HG02763 (cell line): ENCODE measurements around the gene USP3.
"Not testable (repeated sequence)": the region's sequence is repeated elsewhere in the genome, so short reads cannot be mapped to it uniquely, and the experiment has no call there.

ENCODE experiments used
- ATAC-seq: cut with Tn5 transposase; IDR thresholded peaks from one replicate; pipeline ENCODE4 v1.9.1; 2021; ENCODE audit warnings: mild to moderate bottlenecking, moderate library complexity; ENCODE audit not compliant: unreplicated experiment

Gene USP3

DNA sequence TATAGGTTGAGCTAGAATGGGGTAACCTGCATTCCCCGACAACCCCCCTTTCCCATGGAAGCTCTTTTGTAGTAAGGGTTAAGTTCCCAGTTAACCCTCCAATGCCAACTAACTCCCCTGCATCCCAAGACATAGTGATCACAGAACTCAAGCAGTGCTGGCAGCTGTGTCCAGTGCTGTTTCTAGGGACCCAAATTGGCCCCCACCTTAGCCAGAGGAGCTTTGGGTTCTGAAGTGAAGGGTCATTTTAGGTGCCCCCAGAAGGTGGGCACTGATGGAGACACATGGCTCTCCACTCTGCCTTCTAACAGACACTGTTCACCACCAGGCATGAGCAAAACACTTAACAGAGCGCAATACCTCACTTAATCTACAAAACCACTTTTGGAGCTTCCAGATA, 99.9 kb downstream of the USP3 start:
- ATAC-seq, result no peak

- no peak for ATAC-seq
Observed at GRCh38 chr15:63605036-63605435, 100.6 kb downstream of the USP3 start.

- no peak for ATAC-seq
Observed at GRCh38 chr15:63605816-63606215, 101.4 kb downstream of the USP3 start.

DNA sequence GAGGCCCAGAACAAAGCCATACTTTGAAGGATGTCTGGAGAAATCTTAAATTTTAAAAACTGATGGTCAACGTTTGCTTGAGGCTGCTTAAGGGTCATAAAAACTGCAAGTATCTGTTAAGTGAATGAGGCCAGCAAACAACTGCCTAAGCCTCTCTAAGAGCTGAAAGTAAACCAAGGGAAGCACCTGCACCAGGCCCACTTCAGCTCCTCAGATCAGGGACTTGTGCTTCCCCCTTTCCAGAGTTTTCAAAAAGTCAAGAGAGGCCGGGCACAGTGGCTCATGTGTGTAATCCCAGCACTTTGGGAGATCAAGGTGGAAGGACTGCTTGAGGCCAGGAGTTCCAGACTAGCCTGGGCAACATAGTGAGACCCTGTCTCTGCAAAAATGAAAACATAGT, 101.9 kb downstream of the USP3 start:
- ATAC-seq, result no peak

DNA sequence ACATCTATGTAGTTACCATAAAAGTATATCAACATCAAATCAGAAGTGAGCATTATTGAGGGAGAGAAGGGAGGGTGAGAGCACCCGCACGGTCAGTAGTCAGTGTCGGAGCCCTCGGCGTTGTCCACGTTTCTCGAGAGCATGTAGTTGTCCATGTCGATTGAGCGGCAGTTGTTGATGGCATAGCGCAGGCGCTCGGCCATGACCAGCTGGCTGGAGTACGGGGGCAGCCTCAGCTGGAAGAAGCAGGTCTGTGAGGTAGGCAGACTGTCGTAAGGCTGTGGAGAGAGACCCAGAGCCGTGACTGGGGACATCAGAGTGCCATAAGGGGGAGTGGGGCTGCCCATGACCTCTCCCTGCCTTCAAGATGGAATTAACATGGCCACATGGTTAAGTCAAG, 104.6 kb downstream of the USP3 start:
- ATAC-seq, result no peak

- ATAC-seq, result no peak
Observed at GRCh38 chr15:63609448-63609847, 105.1 kb downstream of the USP3 start.

GRCh38 chr15:63610209-63610841, 105.9 kb downstream of the USP3 start:
- peak; percentile 47 for ATAC-seq

DNA sequence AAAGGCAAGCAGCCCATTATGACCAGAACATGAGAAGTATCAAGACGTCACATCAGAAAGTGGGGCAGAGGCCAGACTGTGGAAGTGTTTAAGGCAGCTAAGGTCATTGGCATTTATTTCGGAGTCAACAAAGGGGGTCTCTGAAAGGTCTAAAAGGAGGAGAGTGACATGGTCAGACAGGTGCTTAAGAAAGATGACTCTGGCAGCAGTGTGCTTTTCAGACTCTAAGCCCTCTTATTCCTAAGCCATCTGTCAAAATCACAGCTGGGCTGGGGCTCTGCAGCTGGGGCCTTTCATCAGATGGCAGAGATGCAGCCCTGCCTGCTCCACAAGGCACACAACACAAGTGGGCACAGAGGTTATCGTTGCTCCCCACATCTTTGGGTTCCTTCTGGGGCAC, 106.8 kb downstream of the USP3 start:
- no peak for ATAC-seq

- no peak for ATAC-seq
Observed at GRCh38 chr15:63612300-63612699, 107.9 kb downstream of the USP3 start.

- no peak for ATAC-seq
Observed at GRCh38 chr15:63615935-63616334, 111.5 kb downstream of the USP3 start.

GRCh38 chr15:63617147-63617546, 112.8 kb downstream of the USP3 start:
- ATAC-seq, result not testable (repeated sequence)

DNA sequence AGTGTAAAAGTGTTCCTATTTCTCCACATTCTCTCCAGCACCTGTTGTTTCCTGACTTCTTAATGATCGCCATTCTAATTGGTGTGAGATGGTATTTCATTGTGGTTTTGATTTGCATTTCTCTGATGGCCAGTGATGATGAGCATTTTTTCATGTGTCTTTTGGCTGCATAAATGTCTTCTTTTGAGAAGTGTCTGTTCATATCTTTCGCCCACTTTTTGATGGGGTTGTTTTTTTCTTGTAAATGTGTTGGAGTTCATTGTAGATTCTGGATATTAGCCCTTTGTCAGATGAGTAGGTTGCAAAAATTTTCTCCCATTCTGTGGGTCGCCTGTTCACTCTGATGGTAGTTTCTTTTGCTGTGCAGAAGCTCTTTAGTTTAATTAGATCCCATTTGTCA, 113.2 kb downstream of the USP3 start:
- ATAC-seq, result not testable (repeated sequence)

DNA sequence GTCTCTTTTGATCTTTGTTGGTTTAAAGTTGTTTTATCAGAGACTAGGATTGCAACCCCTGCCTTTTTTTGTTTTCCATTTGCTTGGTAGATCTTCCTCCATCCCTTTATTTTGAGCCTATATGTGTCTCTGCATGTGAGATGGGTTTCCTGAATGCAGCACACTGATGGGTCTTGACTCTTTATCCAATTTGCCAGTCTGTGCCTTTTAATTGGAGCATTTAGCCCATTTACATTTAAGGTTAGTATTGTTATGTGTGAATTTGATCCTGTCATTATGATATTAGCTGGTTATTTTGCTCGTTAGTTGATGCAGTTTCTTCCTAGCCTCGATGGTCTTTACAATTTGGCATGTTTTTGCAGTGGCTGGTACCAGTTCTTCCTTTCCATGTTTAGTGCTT, 116.4 kb downstream of the USP3 start:
- ATAC-seq, result not testable (repeated sequence)

GRCh38 chr15:63623232-63623969, 119.0 kb downstream of the USP3 start:
- ATAC-seq, result no peak

- ATAC-seq, result peak; percentile 66
Observed at GRCh38 chr15:63626955-63627354, 122.6 kb downstream of the USP3 start.

DNA sequence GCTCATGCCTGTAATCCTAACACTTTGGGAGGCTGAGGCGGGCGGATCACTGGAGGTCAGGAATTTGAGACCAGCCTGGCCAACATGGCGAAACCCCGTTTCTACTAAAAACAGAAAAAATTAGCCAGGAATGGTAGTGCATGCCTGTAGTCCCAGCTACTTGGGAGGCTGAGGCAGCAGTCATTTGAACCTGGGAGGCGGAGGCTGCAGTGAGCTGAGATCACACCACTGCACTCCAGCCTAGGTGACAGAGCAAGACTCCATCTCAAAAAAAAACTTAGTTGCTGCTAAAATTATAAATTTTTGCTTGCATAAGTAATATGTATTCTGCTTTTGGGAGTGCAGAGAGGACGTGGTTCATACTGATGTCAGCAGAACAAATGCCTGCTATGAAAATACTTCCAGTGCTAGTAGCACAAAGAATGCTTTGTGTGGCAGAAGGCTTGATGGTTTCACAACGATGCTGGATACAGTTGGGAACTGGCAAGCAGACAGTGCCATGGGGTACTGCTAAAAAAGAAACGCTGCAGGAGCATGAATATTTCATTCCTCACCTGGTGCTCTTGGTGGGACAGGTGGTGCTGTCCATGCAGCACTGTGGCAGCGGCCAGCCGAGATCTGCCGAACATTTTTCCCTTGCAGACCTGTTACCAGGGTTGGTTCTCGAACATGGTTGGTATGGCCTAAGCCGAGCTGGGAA, 123.9 kb downstream of the USP3 start:
- no peak for ATAC-seq

DNA sequence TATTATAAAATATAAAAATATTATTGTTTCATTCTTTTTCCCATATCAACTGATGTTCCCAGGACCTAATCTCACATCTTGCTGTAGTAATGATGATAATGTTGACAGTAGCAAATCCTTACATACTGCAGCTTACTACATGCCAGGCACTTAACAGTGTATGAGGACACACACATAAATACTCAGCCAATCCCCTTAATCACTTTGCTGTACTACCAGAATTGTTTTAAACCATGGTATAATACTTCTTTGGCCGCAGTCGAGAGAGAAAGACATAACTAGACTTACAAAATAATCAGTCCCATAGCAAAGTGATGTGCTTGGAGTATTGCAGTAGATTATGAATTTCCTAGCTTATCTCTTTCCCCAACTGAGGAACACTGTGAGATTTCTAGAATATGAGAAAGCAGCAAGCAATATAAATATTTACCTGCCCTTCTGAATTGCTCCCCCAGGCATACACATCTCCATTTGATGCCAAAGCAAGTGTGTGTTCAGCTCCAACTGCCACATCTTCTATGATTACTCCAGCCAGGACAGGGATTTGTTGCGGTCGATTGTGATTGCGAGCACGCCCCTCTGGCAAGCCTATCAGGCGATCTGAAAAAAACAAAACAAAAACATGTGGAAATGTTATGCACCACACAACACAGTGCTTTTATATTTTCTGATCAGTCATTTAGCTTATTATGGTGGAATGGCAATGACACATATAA, 125.8 kb downstream of the USP3 start:
- no peak for ATAC-seq

DNA sequence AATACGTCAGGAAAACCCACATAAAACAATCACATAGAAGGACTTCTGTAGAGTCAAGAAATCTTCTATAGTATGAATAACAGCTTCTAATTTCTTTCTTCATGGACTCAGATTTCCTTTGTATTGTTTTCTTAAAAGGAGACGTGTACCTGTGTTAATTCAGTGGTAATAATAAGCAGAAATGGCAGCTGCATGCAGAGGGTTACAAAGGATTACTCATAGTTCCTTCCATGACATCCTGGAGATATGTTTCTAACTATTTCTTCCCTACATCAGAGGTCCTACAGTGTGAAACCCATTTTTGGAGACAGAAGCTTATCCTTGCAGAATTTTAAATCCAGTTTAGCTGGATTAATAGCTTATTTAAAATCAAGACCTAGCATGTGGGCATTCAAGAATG, 128.9 kb downstream of the USP3 start:
- ATAC-seq, result no peak

DNA sequence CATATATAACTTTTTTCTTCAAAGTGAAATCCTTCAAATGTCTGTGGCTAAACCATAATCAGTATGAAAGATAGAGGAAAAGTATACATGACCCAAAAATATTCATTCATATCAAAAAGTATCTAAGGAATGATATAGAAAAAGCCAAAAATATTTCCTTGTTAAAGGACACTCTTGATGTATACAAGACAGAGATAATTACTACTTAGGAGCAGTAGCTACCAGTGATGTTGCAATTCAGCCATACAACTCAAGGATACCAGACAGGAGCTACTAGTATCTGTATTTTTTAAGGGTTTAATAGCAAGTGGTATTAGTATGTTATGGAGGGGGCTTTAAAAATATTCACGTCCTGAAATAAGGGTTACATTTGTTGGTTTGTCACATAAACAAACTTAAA, 129.8 kb downstream of the USP3 start:
- no peak for ATAC-seq

DNA sequence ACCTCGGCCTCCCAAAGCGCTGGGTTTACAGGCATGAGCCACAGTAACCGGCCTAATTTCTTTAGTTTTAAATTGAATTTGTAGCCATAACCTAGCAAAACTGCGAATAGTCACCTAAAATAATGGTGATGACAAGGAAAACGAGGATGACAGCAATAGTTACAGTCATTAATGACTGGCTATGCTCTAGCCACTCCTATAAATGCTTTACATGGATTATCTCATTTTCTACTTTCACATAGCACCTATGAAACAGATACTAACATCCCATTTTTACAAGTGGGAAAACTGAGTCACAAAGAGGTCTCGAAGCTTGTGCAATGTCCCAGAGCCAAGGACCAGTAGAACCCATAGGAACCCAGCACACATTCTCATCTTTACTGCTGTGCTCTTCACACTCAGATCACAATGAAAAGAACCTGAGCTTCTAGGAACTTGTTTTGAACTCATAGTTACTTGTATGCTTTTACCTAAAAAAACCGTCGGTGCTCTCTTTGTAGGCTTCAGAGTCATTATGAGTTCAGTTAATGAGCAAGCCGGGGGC, 132.2 kb downstream of the USP3 start:
- no peak for ATAC-seq

DNA sequence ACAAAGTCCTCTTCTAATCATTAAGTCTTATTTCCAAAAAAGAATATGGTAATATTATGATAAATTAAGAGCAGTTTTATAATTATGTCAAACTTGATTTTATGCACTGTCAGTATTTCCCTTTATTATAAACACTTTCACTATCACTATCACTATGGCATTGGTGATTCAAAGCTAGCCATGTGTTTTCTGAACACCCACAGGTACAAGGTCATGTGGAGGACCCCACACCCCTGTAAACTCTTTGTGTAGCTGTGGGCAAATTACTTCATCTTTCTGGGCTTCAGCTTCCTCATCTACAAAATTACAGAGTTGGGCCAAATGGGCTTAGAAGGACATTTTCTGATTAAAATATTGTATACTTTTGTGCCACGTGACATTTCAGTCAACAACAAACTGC, 134.4 kb downstream of the USP3 start:
- no peak for ATAC-seq
